ENCODE data around the gene COL1A1.
A peak's percentile ranks its signal among the peaks of the same experiment; 100 is the strongest.

- TF ChIP-seq, protein P1, sequence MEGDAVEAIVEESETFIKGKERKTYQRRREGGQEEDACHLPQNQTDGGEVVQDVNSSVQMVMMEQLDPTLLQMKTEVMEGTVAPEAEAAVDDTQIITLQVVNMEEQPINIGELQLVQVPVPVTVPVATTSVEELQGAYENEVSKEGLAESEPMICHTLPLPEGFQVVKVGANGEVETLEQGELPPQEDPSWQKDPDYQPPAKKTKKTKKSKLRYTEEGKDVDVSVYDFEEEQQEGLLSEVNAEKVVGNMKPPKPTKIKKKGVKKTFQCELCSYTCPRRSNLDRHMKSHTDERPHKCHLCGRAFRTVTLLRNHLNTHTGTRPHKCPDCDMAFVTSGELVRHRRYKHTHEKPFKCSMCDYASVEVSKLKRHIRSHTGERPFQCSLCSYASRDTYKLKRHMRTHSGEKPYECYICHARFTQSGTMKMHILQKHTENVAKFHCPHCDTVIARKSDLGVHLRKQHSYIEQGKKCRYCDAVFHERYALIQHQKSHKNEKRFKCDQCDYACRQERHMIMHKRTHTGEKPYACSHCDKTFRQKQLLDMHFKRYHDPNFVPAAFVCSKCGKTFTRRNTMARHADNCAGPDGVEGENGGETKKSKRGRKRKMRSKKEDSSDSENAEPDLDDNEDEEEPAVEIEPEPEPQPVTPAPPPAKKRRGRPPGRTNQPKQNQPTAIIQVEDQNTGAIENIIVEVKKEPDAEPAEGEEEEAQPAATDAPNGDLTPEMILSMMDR (IDR thresholded peaks at IDR 0.05; ENCODE audit: low read depth, low read length, missing input control): no peak
- peak; percentile 42 for TF ChIP-seq MAX (IDR thresholded peaks at IDR 0.05)
- no peak for TF ChIP-seq REST (IDR thresholded peaks at IDR 0.05)
These were observed 18.6 kb upstream of the COL1A1 start for GRCh38 chr17:50219939-50220465.

Data from liver (tissue), 2 donors.